NCI-H2107 treated with DMSO at 0.1 percent for 48 hours (cell line): ENCODE results near the gene MUC4.
"Not testable (repeated sequence)": the region's sequence is repeated elsewhere in the genome, so short reads cannot be mapped to it uniquely, and the experiment has no call there.

Source experiments
- DNase-seq: peaks from one replicate; lab custom pipeline; 2025; ENCODE audit not compliant: unreplicated experiment; lab: John Stamatoyannopoulos, UW

Gene MUC4

GRCh38 chr3:195744437-195744836 lies 67.3 kb downstream of the MUC4 start:
- DNase-seq, result no peak

- DNase-seq, result no peak
Observed at GRCh38 chr3:195739561-195740111, 72.1 kb downstream of the MUC4 start.

- DNase-seq, result no peak
Observed at GRCh38 chr3:195738274-195739044, 73.3 kb downstream of the MUC4 start.

- DNase-seq, result not testable (repeated sequence)
Observed at GRCh38 chr3:195737782-195738181, 73.9 kb downstream of the MUC4 start.

GRCh38 chr3:195736866-195737490 lies 74.8 kb downstream of the MUC4 start:
- no peak for DNase-seq

GRCh38 chr3:195735036-195735695 lies 76.6 kb downstream of the MUC4 start:
- DNase-seq, result no peak

- DNase-seq, result no peak
Observed at GRCh38 chr3:195732940-195733339, 78.8 kb downstream of the MUC4 start.

- DNase-seq, result no peak
Observed at GRCh38 chr3:195731356-195731905, 80.3 kb downstream of the MUC4 start.

- no peak for DNase-seq
Observed at GRCh38 chr3:195729476-195730251, 82.1 kb downstream of the MUC4 start.

- DNase-seq, result not testable (repeated sequence)
Observed at GRCh38 chr3:195728789-195729188, 82.9 kb downstream of the MUC4 start.

GRCh38 chr3:195727606-195728195 lies 84.0 kb downstream of the MUC4 start:
- DNase-seq, result no peak

GRCh38 chr3:195725916-195726740 lies 85.6 kb downstream of the MUC4 start:
- DNase-seq, result not testable (repeated sequence)

GRCh38 chr3:195724363-195724762 lies 87.4 kb downstream of the MUC4 start:
- DNase-seq, result not testable (repeated sequence)

GRCh38 chr3:195722996-195723345 lies 88.8 kb downstream of the MUC4 start:
- not testable (repeated sequence) for DNase-seq

- not testable (repeated sequence) for DNase-seq
Observed at GRCh38 chr3:195722139-195722995, 89.4 kb downstream of the MUC4 start.

- DNase-seq, result not testable (repeated sequence)
Observed at GRCh38 chr3:195720831-195721506, 90.8 kb downstream of the MUC4 start, which contains the start of gene MUC20. TSS of gene MUC20 (plus strand) at chr3:195720978. CDS start at chr3:195721008, 30 bp downstream.

GRCh38 chr3:195719514-195720254 lies 92.0 kb downstream of the MUC4 start:
- DNase-seq, result not testable (repeated sequence)
